ENCODE measurements around the gene MRPL48.

Gene MRPL48

GRCh38 chr11:73787643-73788558 lies at the start of gene MRPL48:
MRPL48 (plus strand) TSS chr11:73787874; CDS start chr11:73787972, 98 bp downstream.
- peak within 1 kb of the TSS; percentile 98 for H3K27ac ChIP-seq
- DNase-seq: peak; percentile 95
- peak within 1 kb of the TSS; percentile 94 for H3K4me3 ChIP-seq (ENCODE audit: low read depth, low read length)
- H3K9me3 ChIP-seq (ENCODE audit: severe bottlenecking): no peaks in the 10 kb centered on the region
- peaks cover 3% of the 10 kb centered on the region for H3K36me3 ChIP-seq
- no peaks in the 10 kb centered on the region for H3K27me3 ChIP-seq (ENCODE audit: insufficient read depth, low read depth, severe bottlenecking)
- TF ChIP-seq, protein P1, sequence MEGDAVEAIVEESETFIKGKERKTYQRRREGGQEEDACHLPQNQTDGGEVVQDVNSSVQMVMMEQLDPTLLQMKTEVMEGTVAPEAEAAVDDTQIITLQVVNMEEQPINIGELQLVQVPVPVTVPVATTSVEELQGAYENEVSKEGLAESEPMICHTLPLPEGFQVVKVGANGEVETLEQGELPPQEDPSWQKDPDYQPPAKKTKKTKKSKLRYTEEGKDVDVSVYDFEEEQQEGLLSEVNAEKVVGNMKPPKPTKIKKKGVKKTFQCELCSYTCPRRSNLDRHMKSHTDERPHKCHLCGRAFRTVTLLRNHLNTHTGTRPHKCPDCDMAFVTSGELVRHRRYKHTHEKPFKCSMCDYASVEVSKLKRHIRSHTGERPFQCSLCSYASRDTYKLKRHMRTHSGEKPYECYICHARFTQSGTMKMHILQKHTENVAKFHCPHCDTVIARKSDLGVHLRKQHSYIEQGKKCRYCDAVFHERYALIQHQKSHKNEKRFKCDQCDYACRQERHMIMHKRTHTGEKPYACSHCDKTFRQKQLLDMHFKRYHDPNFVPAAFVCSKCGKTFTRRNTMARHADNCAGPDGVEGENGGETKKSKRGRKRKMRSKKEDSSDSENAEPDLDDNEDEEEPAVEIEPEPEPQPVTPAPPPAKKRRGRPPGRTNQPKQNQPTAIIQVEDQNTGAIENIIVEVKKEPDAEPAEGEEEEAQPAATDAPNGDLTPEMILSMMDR (IDR thresholded peaks at IDR 0.05; ENCODE audit: low read depth, low read length): no peak

- Histone ChIP-seq H3K36me3 (no peaks in the 10 kb centered on the region), H3K27ac (no peak overlapping the region), H3K4me3 (ENCODE audit: low read depth, low read length) (no peak overlapping the region), H3K9me3 (ENCODE audit: severe bottlenecking) (no peaks in the 10 kb centered on the region), H3K27me3 (ENCODE audit: insufficient read depth, low read depth, severe bottlenecking) (no peaks in the 10 kb centered on the region)
- TF ChIP-seq, protein P1 (IDR thresholded peaks at IDR 0.05; ENCODE audit: low read depth, low read length): no peak
- no peak for DNase-seq
Measured at GRCh38 chr11:73743045-73743444, 44.6 kb upstream of the MRPL48 start.

GRCh38 chr11:73746701-73747100 lies 41.0 kb upstream of the MRPL48 start:
- H3K27ac ChIP-seq: no peak overlapping the region
- H3K27me3 ChIP-seq (ENCODE audit: insufficient read depth, low read depth, severe bottlenecking): no peaks in the 10 kb centered on the region
- TF ChIP-seq, protein P1 (IDR thresholded peaks at IDR 0.05; ENCODE audit: low read depth, low read length): no peak
- H3K4me3 ChIP-seq (ENCODE audit: low read depth, low read length): no peak overlapping the region
- H3K9me3 ChIP-seq (ENCODE audit: severe bottlenecking): no peaks in the 10 kb centered on the region
- no peak for DNase-seq
- H3K36me3 ChIP-seq: no peaks in the 10 kb centered on the region

- no peak overlapping the region for H3K27ac ChIP-seq
- H3K9me3 ChIP-seq (ENCODE audit: severe bottlenecking): no peaks in the 10 kb centered on the region
- H3K4me3 ChIP-seq (ENCODE audit: low read depth, low read length): no peak overlapping the region
- TF ChIP-seq, protein P1 (IDR thresholded peaks at IDR 0.05; ENCODE audit: low read depth, low read length): no peak
- no peaks in the 10 kb centered on the region for H3K36me3 ChIP-seq
- DNase-seq: no peak
- no peaks in the 10 kb centered on the region for H3K27me3 ChIP-seq (ENCODE audit: insufficient read depth, low read depth, severe bottlenecking)
Measured at GRCh38 chr11:73747762-73748161, 39.9 kb upstream of the MRPL48 start.

DNA sequence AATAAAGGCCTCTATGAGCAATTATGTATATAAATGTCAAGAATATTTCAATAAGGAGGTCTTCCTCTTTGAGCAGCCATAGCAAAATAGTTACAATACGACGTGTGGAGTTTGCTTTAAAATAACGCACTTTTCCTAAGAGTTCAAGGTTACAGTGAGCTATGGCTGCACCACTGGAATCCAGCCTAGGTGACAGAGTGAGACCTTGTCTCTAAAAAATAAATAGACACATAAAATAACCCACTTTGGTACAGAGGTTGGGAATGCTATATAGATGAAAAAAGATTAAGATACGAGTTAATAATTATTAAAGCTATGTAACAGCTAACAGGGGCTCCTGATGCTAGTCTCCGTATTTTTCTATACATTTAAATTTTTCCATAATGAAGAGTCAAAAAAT lies 39.4 kb upstream of the MRPL48 start:
- DNase-seq: no peak
- H3K9me3 ChIP-seq (ENCODE audit: severe bottlenecking): no peaks in the 10 kb centered on the region
- H3K4me3 ChIP-seq (ENCODE audit: low read depth, low read length): no peak overlapping the region
- TF ChIP-seq, protein P1 (IDR thresholded peaks at IDR 0.05; ENCODE audit: low read depth, low read length): no peak
- no peaks in the 10 kb centered on the region for H3K36me3 ChIP-seq
- H3K27ac ChIP-seq: no peak overlapping the region
- no peaks in the 10 kb centered on the region for H3K27me3 ChIP-seq (ENCODE audit: insufficient read depth, low read depth, severe bottlenecking)

Data from WERI-Rb-1 (cell line).